Adrenal gland (tissue), 12 donors: ENCODE results near the gene ARRDC3. TPM values are rescaled to one million over a fixed set of nuclear protein-coding genes. Genes with fewer than 3 reads are reported as not detected.

Experiments
- DNase-seq, 7 donors: peaks; one replicate each; pipeline ENCODE4 v3.0.0-alpha.2; 2019 to 2020
- H3K27ac ChIP-seq, 5 donors: fragments of 200-600 bp; sonication (generic) in 4 of 5; 1 replicate in 3 of 5; 2 replicates in 2 of 5; pipeline versions ENCODE4 v1.5.1 to v1.8.0; 2016 to 2020; ENCODE audit warnings: mild to moderate bottlenecking in 1 of 5
- H3K27me3 ChIP-seq: fragments of 200-600 bp; 2 replicates; pipeline ENCODE4 v1.8.0; 2021
- H3K36me3 ChIP-seq, 2 donors: fragments of 200-600 bp; replicated peaks in 1 of 2; 1 replicate in 1 of 2; 2 replicates in 1 of 2; pipeline versions ENCODE4 v1.5.1 to v1.8.0; 2018 to 2022
- H3K4me1 ChIP-seq, 2 donors: fragments of 200-600 bp; replicated peaks in 1 of 2; 1 replicate in 1 of 2; 2 replicates in 1 of 2; pipeline versions ENCODE4 v1.5.1 to v1.8.0; 2018 to 2021
- H3K4me3 ChIP-seq, 4 donors: fragments of 200-600 bp; sonication (generic) in 3 of 4; one replicate each; pipeline ENCODE4 v1.5.1; 2016 to 2018
- H3K9me3 ChIP-seq, 3 donors: fragments of 200-600 bp; sonication (generic) in 1 of 3; replicated peaks in 1 of 3; 1 replicate in 2 of 3; 2 replicates in 1 of 3; pipeline versions ENCODE4 v1.5.1 to v1.8.0; 2016 to 2021
- POLR2A ChIP-seq, 2 donors: fragments of 450-650 bp; IDR thresholded peaks; one replicate each; pipeline ENCODE4 v1.6.1; 2017; ENCODE audit warnings: antibody characterized with exemption in 2 of 2, mild to moderate bottlenecking in 2 of 2, moderate library complexity in 1 of 2
- WGBS, 4 donors: extraction: QIAGEN DNeasy Blood & Tissue Kit in 2 of 4; methylation state at CpG; one replicate each; pipeline versions ENCODE4 v1.1.5 to v1.1.7; 2013 to 2017; 5-methylcytosine and 5-hydroxymethylcytosine counted together
- intact Hi-C, 2 donors: fragments of 100-400 bp; cut with DNase I; formaldehyde crosslinking; loops; one replicate each; pipeline versions ENCODE4 v1.14.1 to v1.15.0; 2022 to 2023
- polyA plus RNA-seq, 3 donors: library from polyadenylated mRNA; stranded (reverse); fragments of 200-250 nt in 2 of 3; fragments of 350-450 nt in 1 of 3; fragmentation: Illumina TruSeq in 1 of 3; extraction: RNeasy Lipid Tissue Mini Kit (QIAGEN cat#74804) in 1 of 3; gene quantifications; one replicate each; pipeline ENCODE4 v1.2.3, GENCODE V29; 2013 to 2014
- total RNA-seq, 9 donors: library from RNA; depleted of rRNA in 4 of 9; stranded (reverse); fragments of >200 nt in 4 of 9; fragments of 120-200 nt in 1 of 9; fragmentation: NEBNext Ultra II Directional in 1 of 9; extraction: Animal tissue kit (Norgen Biotek cat#: 25700) in 1 of 9; gene quantifications; one replicate each; pipeline versions ENCODE4 v1.1.0 to v1.2.4, GENCODE V29; 2013 to 2023
- TF ChIP-seq, protein P1 (sequence below), 6 experiments: fragments of 450-650 bp in 4 of 6; fragments of 200-600 bp in 2 of 6; sonication (generic) in 1 of 6; IDR thresholded peaks; 1 replicate in 5 of 6; 2 replicates in 1 of 6; pipeline versions ENCODE4 v1.5.1 to v1.8.0; 2016 to 2021; ENCODE audit warnings: antibody characterized with exemption in 6 of 6, mild to moderate bottlenecking in 2 of 6, moderate library complexity in 1 of 6
- donor health status: healthy with polysubstance abuse.
- donor health status: Bipolar disorder and iron deficiency.
- donor health status: DM: yes; HTN: yes; CAD: no.
- donor health status: DM: no; HTN: no; CAD: no.
- donor health status: DM: no; HTN: no; CAD: no.
- donor health status: DM: yes; HTN: yes; CAD: no.

Gene ARRDC3
- total and polyA plus RNA-seq, 12 donors, result 36.1 to 410 (median 141) TPM

DNA sequence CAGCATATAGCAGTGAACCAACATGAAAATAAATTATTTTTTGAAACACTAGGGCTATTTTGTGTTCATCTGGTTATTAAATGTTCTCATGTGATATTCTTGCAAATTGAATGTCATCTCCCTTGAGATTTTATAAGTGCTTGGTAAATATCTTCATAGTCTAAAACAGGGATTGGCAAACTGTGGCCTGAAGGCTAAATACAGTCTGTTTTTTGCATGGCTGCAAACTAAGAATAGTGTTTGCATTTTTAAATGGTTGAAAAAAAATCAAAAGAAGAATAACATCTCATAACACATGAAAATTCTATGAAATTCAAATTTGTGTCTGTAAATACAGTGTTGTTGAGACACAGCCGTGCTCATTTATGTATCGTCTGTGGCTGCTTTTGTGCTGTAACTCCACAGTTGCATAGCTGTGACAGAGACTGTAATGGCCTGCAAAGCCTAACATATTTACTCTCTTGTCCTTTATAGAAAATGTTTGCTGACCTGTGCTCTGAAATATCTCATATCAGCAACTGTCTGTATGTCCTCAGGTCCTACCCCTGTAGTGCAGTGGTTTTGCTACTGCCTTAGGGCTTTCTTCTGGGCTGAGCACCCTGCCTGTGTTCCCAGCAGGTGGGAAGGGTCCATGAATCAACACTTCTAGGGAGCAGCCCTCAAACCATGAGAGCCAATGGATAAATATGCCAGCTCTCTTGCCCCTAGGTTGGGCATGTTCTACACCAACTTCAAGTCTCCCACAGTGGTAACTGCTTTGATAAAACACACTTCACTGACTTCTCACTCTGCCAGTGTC lies 41.7 kb upstream of the ARRDC3 start:
- intact Hi-C loops, result no loop called here
- no peaks in the 10 kb centered on the region for H3K4me1 ChIP-seq
- no peak overlapping the region for H3K27ac ChIP-seq
- no peaks in the 10 kb centered on the region for H3K27me3 ChIP-seq
- no peak for DNase-seq
- 85 to 96% (median 95%) methylated on average over 2 of the region's 2 CpGs for WGBS, 4 donors
- TF ChIP-seq POLR2A (IDR thresholded peaks at IDR 0.05), result no peak
- TF ChIP-seq, protein P1, sequence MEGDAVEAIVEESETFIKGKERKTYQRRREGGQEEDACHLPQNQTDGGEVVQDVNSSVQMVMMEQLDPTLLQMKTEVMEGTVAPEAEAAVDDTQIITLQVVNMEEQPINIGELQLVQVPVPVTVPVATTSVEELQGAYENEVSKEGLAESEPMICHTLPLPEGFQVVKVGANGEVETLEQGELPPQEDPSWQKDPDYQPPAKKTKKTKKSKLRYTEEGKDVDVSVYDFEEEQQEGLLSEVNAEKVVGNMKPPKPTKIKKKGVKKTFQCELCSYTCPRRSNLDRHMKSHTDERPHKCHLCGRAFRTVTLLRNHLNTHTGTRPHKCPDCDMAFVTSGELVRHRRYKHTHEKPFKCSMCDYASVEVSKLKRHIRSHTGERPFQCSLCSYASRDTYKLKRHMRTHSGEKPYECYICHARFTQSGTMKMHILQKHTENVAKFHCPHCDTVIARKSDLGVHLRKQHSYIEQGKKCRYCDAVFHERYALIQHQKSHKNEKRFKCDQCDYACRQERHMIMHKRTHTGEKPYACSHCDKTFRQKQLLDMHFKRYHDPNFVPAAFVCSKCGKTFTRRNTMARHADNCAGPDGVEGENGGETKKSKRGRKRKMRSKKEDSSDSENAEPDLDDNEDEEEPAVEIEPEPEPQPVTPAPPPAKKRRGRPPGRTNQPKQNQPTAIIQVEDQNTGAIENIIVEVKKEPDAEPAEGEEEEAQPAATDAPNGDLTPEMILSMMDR (IDR thresholded peaks at IDR 0.05), result no peak
- H3K9me3 ChIP-seq, result no peaks in the 10 kb centered on the region
- no peak overlapping the region for H3K4me3 ChIP-seq
- no peaks in the 10 kb centered on the region for H3K36me3 ChIP-seq

DNA sequence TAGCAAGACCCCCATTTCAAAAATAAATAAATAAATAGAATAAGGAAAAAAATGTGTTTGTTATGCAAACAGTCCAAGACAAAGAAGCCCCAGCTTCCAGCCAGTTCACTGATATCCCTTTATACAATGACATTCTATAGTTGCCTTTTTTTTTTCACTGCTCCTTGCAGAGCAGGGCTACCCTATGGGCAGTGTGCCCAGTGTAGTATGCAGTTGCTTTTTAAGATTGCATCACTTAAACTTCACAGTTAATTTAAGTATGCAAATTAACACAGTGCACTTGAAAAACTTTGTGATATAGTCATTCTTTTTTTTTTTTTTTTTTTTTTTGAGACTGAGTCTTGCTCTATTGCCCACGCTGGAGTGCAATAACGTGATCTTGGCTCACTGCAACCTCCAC lies 40.8 kb upstream of the ARRDC3 start:
- intact Hi-C loops, result no loop called here
- H3K9me3 ChIP-seq, result no peaks in the 10 kb centered on the region
- no peak for DNase-seq
- 90 to 100% (median 93%) methylated on average over 2 of the region's 2 CpGs for WGBS, 4 donors
- H3K36me3 ChIP-seq, result no peaks in the 10 kb centered on the region
- no peak overlapping the region for H3K27ac ChIP-seq
- no peak overlapping the region for H3K4me3 ChIP-seq
- TF ChIP-seq, protein P1 (IDR thresholded peaks at IDR 0.05), result no peak
- TF ChIP-seq POLR2A (IDR thresholded peaks at IDR 0.05), result no peak
- no peaks in the 10 kb centered on the region for H3K4me1 ChIP-seq
- no peaks in the 10 kb centered on the region for H3K27me3 ChIP-seq

DNA sequence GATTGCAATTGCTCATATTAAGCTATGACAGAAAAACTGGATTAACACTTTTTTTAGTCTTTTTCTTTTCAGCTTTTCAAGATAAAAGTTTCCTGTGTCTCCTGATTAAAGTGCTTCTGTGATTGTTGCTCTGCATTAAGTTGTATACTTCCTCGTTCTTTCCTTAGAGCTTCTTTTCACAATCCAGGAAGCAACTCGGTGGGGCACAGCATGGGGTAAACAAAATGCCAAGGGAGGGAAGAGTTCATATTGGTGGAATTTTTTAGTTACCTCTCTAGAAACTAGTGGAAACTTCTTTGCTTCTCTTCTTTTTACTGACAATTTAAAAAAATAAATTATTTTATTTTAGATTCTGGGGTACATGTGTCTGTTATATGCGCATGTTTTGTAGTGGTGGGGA lies 37.8 kb upstream of the ARRDC3 start:
- no peak for DNase-seq
- H3K27me3 ChIP-seq, result no peaks in the 10 kb centered on the region
- no peak for TF ChIP-seq POLR2A (IDR thresholded peaks at IDR 0.05)
- TF ChIP-seq, protein P1 (IDR thresholded peaks at IDR 0.05), result no peak
- no peak overlapping the region for H3K4me3 ChIP-seq
- H3K9me3 ChIP-seq, result no peaks in the 10 kb centered on the region
- intact Hi-C loops, result no loop called here
- H3K27ac ChIP-seq, result no peak overlapping the region
- 54 to 58% (median 56%) methylated on average over 3 of the region's 3 CpGs for WGBS, 4 donors
- H3K4me1 ChIP-seq, result no peaks in the 10 kb centered on the region
- no peaks in the 10 kb centered on the region for H3K36me3 ChIP-seq

DNA sequence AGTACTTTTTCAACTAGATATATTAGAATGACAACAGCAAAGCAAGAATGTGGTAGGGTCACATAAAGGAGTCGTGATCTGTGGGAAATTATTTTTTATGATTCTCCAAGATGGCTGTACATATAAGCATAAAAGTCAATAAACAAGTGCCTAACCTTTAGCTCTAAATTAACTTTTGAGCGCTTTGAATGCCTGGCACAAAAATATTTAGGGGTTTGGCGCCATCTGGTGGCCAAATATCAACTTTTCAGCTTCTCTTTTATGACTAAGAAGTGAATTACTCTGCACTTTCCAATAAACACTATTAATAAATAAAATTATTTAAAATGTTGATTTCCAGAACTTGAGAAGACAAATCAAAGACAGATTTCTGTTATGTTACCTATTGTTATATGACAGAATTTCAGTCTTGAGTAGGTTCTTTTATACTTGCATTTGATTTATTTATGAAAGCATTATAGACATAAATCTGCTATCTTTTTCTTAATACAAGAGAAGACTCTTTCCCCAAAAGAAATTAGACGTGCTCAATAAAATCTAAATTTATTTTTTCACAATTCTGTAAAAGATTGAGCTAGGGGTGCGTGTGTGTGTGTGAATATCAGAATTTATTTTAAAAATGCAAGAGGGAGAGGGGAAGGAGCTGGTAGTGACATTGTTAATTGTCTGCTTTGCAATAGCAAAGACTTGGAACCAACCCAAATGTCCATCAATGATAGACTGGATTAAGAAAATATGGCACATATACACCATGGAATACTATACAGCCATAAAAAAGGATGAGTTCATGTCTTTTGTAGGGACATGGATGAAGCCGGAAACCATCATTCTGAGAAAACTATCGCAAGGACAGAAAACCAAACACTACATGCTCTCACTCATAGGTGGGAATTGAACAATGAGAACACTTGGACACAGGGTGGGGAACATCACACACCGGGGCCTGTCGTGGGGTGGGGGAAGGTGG lies 36.7 kb upstream of the ARRDC3 start:
- WGBS, 4 donors, result 51% methylated on average over 9 of the region's 9 CpGs
- Histone ChIP-seq H3K9me3 (no peaks in the 10 kb centered on the region), H3K27ac (no peak overlapping the region), H3K4me3 (no peak overlapping the region), H3K36me3 (no peaks in the 10 kb centered on the region), H3K4me1 (no peaks in the 10 kb centered on the region), H3K27me3 (no peaks in the 10 kb centered on the region)
- DNase-seq, result peak; percentile 42 to 85 (median 69)
- intact Hi-C loops, result loop anchor here in 1 of 2 donors (5.0 kb wide), 1 partner anchor 618 kb away; no protein-coding TSS in a partner anchor
- TF ChIP-seq, protein P1 (IDR thresholded peaks at IDR 0.05), result peak; percentile 67 to 88 (median 80)
- no peak for TF ChIP-seq POLR2A (IDR thresholded peaks at IDR 0.05)
